CD4-positive, alpha-beta T cell treated with Interleukin-15 for 1 hour (primary cell): ENCODE measurements around the gene KRTAP9-1.
"Not testable (repeated sequence)": the region's sequence is repeated elsewhere in the genome, so short reads cannot be mapped to it uniquely, and the experiment has no call there.

Experiments
- DNase-seq: peaks from one replicate; pipeline ENCODE4 v3.0.0-alpha.2; 2020

Gene KRTAP9-1

DNA sequence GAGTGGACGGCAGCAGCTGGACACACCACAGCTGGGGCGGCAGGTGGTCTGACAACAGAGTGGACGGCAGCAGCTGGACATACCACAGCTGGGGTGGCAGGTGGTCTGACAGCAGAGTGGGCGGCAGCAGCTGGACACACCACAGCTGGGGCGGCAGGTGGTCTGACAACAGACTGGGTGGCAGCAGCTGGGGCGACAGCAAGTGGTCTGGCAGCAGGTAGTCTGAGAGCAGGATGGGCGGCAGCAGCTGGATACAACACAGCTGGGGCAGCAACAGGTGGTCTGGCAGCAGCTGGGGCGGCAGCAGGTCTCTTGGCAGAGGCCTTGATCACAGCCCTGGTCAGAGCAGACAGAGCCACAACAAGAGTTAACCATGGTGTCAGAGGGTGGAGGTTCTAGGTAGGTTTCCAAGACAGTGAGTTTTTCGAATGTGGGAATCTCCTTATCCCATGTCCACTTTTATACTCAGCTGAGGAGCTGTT lies 5.2 kb upstream of the KRTAP9-1 start, which contains the start of gene KRTAP4-1:
KRTAP4-1 (minus strand) TSS at position 432 of the 482 bp plus-strand sequence; CDS start at position 375, 57 bp downstream.
- no peak for DNase-seq

DNA sequence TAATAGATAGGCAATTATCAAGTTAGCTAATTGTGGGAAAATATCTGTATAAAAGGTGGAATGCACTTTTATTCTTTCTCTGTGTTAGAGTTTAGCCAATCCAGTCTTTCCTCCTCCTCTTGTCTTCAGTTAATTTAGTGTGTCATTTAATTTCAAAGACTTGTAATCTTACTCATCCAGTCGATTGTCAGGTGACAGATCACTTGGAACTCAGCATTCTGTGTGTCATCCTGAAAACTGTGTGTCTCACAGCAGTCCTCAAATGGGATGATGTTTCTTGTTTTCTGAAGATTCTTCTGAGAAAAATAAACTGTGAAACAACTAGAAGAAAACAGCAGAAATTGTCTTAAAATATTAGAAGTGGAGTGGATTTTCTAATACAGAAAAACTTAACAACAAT lies 4.7 kb upstream of the KRTAP9-1 start:
- no peak for DNase-seq

DNA sequence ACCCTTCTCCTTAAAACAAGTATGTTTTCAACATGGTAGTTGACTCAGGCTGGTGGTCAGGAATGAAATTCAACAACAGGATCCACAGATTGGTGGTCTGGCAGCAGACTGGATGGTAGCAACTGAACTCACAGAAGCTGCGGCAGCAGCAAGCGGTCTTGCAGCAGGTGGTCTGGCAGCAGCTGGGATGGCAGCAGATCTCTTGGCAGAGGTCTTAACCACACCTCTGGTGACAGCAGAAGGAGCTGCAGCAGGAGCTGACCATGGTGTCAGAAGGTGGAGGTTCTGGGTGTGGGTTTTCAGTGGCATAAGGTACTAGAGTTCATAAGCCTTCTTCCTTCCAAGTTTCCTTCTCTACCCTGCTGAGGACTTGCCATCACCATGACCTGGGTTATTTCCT lies 2.8 kb upstream of the KRTAP9-1 start:
- no peak for DNase-seq

DNA sequence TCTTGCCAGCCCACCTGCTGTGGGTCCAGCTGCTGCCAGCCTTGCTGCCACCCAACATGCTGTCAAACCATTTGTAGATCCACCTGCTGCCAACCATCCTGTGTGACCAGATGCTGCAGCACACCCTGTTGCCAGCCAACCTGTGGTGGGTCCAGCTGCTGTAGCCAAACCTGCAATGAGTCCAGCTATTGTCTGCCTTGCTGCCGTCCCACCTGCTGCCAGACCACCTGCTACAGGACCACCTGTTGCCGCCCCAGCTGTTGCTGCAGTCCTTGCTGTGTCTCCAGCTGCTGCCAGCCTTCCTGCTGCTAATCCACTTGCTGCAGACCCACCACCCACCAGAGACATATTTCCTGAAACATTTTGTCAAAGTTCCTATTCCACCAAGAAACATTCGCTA lies 641 bp downstream of the KRTAP9-1 start:
- DNase-seq = no peak

GRCh38 chr17:41196068-41196467 lies 6.4 kb downstream of the KRTAP9-1 start:
- DNase-seq = no peak

DNA sequence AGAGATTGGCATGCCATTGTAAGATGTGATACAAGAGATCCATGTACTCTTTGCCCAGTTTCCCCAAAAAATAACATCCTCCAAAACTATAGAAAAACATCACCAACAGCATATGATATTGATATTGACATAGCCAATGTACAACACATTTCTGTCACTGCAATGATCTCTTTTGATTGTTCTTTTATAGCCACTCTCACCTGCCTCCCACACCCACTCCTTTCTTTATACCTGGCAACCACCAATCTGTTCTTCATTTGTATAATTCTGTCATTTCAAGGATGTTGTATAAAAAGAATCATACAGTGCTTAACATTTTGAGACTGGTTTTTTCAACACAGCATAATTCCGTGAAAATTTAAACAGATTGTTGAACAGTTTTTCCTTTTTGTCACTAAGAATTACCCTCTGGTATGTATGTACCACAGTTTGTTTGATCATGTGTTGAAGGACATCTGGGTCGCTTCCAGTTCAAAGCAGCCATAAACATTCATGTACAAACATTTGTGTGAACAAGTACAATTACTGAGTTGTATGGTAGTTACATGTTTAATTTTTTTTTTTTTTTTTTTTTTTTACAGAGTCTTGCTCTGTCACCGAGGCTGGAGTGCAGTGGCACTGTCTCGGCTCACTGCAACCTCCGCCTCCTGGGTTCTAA lies 9.9 kb downstream of the KRTAP9-1 start:
- DNase-seq = no peak

DNA sequence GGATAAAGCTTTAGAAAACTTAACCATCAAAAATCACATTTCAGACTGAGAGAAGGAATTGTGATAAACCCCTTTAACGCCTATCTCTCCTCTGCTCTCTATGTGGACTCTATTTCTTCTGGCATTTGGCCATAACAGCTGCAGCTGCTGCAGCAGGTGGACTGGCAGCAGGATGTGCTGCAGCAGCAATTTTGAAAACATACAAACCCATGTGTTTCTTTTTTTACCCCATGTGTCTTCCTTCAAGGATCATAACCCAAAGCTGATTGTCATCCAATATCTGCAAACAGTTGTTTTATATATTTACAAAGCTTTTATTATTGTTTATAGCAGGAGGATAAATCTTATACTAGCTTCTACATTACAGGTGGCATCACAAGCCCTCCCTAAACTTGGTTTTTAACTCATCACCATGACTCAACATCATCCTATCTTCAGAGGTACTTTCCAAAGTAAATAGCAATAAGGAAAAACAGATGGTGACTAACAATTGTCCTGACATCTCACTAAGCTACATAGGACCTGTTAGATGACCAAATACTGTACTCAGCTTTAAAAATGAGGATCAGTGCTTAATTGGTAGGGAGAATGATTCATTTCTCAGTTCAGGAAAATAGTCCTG lies 22.3 kb downstream of the KRTAP9-1 start:
- DNase-seq = no peak

- no peak for DNase-seq
Observed at GRCh38 chr17:41212524-41213169, 23.0 kb downstream of the KRTAP9-1 start.

GRCh38 chr17:41215681-41216080 lies 26.0 kb downstream of the KRTAP9-1 start:
- DNase-seq = no peak

DNA sequence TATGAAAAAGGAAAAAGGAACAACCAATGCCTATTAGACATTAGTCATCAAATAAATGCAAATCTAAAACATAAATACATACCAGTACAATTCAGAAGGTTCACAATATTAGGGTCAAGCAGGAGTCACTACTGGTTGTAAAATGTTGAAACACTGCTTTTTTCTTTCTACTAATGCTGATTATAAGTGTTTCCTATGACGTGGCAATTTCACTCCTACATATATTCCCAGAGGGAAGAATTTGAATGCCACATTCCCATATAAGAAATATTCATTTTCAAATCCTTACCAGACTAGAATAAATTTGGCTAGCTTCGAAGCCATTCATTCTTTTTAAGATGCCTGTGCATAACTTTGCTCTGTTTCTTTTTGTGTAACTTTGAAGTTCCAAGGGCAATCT lies 34.1 kb downstream of the KRTAP9-1 start:
- no peak for DNase-seq

DNA sequence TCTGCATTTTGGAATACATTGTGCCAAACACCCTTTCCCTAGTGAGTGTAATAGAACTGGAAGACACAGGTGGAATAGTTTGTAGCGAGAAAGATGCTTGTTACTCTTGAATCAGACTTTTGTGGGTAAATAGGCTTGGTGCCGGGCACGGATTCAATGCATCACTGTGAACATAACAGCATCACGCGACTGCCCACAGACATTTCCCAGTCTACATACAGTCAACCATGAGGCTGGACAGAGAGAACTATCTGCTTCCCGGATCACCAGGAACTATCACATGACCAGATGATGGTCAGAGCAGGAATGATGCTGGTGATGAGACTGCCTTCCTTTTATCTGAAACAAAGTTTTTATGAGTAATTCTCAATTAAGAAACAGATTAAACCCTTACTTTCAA lies 36.4 kb downstream of the KRTAP9-1 start:
- no peak for DNase-seq

- not testable (repeated sequence) for DNase-seq
Observed at GRCh38 chr17:41226598-41227095, 37.0 kb downstream of the KRTAP9-1 start, which contains the start of gene KRTAP9-2. Gene KRTAP9-2, plus strand, starts transcription at chr17:41226648. Its CDS starts 7 bp downstream, at chr17:41226655.

- DNase-seq = no peak
Observed at GRCh38 chr17:41230094-41230493, 40.4 kb downstream of the KRTAP9-1 start.

DNA sequence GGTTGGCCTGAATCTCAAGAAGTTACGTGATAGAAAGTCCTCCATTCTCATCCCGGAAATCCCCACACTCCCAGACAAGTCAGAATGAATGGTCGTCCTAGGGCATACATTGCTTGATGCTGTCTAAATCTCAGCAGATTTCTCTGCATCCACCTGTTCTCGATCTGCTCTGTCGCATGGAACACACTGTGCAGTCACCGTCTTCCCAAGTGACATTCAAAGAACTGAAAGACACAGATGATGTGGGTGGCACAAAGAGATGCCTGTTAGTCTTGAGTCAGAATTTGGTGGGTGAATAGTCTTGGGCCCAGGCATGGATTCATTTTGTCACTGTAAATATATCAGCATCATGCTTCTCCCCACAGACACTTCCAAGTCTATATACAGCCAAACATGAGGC lies 42.0 kb downstream of the KRTAP9-1 start:
- DNase-seq = no peak

DNA sequence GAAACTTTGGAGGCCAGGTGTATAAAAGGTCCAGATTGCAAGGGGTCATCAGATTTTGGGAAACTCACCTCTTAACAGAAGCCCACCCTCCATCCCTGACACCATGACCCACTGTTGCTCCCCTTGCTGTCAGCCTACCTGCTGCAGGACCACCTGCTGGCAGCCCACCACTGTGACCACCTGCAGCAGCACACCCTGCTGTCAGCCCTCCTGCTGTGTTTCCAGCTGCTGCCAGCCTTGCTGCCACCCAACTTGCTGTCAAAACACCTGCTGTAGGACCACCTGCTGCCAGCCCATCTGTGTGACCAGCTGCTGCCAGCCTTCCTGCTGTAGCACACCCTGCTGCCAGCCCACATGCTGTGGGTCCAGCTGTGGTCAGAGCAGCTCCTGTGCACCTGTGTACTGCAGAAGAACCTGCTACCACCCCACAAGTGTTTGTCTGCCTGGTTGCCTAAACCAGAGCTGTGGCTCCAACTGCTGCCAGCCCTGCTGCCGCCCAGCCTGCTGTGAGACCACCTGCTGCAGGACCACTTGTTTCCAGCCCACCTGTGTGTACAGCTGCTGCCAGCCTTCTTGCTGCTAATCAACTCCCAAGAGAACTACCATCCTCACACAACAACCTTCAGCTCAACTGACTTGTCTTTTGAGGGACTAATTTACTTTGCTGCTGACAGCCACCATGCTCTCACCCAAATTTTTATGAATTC lies 42.9 kb downstream of the KRTAP9-1 start, which contains the start of gene KRTAP9-3:
KRTAP9-3 (plus strand) TSS at position 51 of the 707 bp plus-strand sequence; CDS start at position 104, 53 bp downstream.
- not testable (repeated sequence) for DNase-seq

DNA sequence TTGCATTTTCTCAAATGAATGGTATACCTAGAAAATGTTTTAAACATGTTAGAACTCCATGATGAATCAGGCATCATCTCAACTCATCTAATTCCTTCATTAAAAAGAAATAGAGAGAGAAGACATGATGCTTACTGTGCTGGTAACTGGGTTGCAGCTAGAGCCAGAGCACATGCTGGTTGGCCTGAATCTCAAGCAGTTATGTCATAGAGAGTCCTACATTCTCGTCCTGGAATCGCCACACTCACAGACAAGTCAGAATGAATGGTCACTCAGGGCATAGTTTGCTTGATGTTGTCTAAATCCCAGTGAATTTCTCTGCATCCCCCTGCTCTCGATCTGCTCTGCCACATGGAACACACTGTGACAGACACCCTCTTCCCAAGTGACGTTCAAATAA lies 47.4 kb downstream of the KRTAP9-1 start:
- DNase-seq = not testable (repeated sequence)

- not testable (repeated sequence) for DNase-seq
Observed at GRCh38 chr17:41237949-41238437, 48.3 kb downstream of the KRTAP9-1 start, which contains the start of gene KRTAP9-8. Gene KRTAP9-8, plus strand, starts transcription at chr17:41237999. Its CDS starts 53 bp downstream, at chr17:41238052.
